Spleen (tissue), 11 donors: ENCODE measurements around the gene PDE6H. TPM values are rescaled to one million over a fixed set of nuclear protein-coding genes. Genes with fewer than 3 reads are reported as not detected.
A peak's percentile ranks its signal among the peaks of the same experiment; 100 is the strongest.

Experiments used
- DNase-seq: peaks from one replicate; pipeline ENCODE4 v3.0.0-alpha.2; 2020
- H3K27ac ChIP-seq, 8 donors: fragments of 200-600 bp; sonication (generic) in 7 of 8; 1 replicate in 4 of 8; 2 replicates in 4 of 8; pipeline versions ENCODE4 v1.5.0 to v1.8.0; 2016 to 2021; ENCODE audit warnings: inconsistent platforms in 4 of 8, mild to moderate bottlenecking in 4 of 8, moderate library complexity in 1 of 8
- H3K27me3 ChIP-seq, 7 donors: fragments of 200-600 bp; sonication (generic) in 6 of 7; replicated peaks in 1 of 7; 1 replicate in 4 of 7; 2 replicates in 3 of 7; pipeline versions ENCODE4 v1.5.0 to v1.8.0; 2016 to 2021; ENCODE audit warnings: inconsistent platforms in 3 of 7, mild to moderate bottlenecking in 1 of 7
- H3K36me3 ChIP-seq, 6 donors: fragments of 200-600 bp; sonication (generic) in 5 of 6; 1 replicate in 4 of 6; 2 replicates in 2 of 6; pipeline versions ENCODE4 v1.5.0 to v1.8.0; 2016 to 2021; ENCODE audit warnings: inconsistent platforms in 2 of 6
- H3K4me1 ChIP-seq, 6 donors: fragments of 200-600 bp; sonication (generic) in 5 of 6; 1 replicate in 3 of 6; 2 replicates in 3 of 6; pipeline versions ENCODE4 v1.5.0 to v1.8.0; 2016 to 2021; ENCODE audit warnings: inconsistent platforms in 3 of 6
- H3K4me3 ChIP-seq, 8 donors: fragments of 200-600 bp; sonication (generic) in 7 of 8; 1 replicate in 4 of 8; 2 replicates in 4 of 8; pipeline versions ENCODE4 v1.5.0 to v1.8.0; 2016 to 2021; ENCODE audit warnings: inconsistent platforms in 4 of 8, mild to moderate bottlenecking in 4 of 8, moderate library complexity in 2 of 8
- H3K9me3 ChIP-seq, 8 donors: fragments of 200-600 bp; sonication (generic) in 7 of 8; 1 replicate in 4 of 8; 2 replicates in 4 of 8; pipeline versions ENCODE4 v1.5.0 to v1.8.0; 2016 to 2021; ENCODE audit warnings: inconsistent platforms in 4 of 8
- POLR2A ChIP-seq, 3 donors: fragments of 450-650 bp; IDR thresholded peaks; one replicate each; pipeline ENCODE4 v1.5.1; 2017; ENCODE audit warnings: antibody characterized with exemption in 3 of 3, mild to moderate bottlenecking in 1 of 3
- POLR2AphosphoS5 ChIP-seq, 3 donors: sonication (generic); formaldehyde crosslinking; IDR thresholded peaks; one replicate each; pipeline ENCODE4 v1.5.1; 2017; ENCODE audit warnings: antibody characterized with exemption in 3 of 3
- WGBS, 5 donors: extraction: QIAGEN DNeasy Blood & Tissue Kit in 3 of 5; methylation state at CpG; one replicate each; pipeline versions ENCODE4 v1.1.5 to v1.1.7; 2013 to 2018; 5-methylcytosine and 5-hydroxymethylcytosine counted together
- intact Hi-C: fragments of 100-400 bp; cut with DNase I; formaldehyde crosslinking; loops from one replicate; pipeline ENCODE4 v1.15.0; 2023; ENCODE audit warnings: low total_unique reads
- polyA plus RNA-seq, 3 donors: library from polyadenylated mRNA; stranded (reverse); fragments of 200-250 nt; gene quantifications; one replicate each; pipeline ENCODE4 v1.2.1, GENCODE V29; 2013
- total RNA-seq, 7 donors: library from RNA; depleted of rRNA in 3 of 7; stranded (reverse); fragments of >200 nt in 3 of 7; fragmentation: NEBNext Ultra II Directional in 4 of 7; extraction: Animal tissue kit (Norgen Biotek cat#: 25700) in 4 of 7; gene quantifications; one replicate each; pipeline versions ENCODE4 v1.1.0 to v1.2.1, GENCODE V29; 2016 to 2021
- TF ChIP-seq, protein P1 (sequence below), 11 experiments: fragments of 200-600 bp in 7 of 11; fragments of 450-650 bp in 4 of 11; sonication (generic) in 4 of 11; IDR thresholded peaks in 8 of 11; conservative IDR thresholded peaks in 3 of 11; 1 replicate in 7 of 11; 2 replicates in 4 of 11; pipeline versions ENCODE4 v1.4.0 to v1.8.0; 2016 to 2021; ENCODE audit warnings: antibody characterized with exemption in 11 of 11, inconsistent platforms in 4 of 11, mild to moderate bottlenecking in 1 of 11
- donor health status: healthy with polysubstance abuse.
- donor health status: DM: no; HTN: no; CAD: no; lungs with moderate emphysema.
- donor health status: DM: no; HTN: no; CAD: no.
- donor health status: Bipolar disorder and iron deficiency.
- donor health status: healthy.
- donor health status: DM: no; HTN: no; CAD: no.
- donor health status: DM: yes; HTN: yes; CAD: no.

Gene PDE6H
- total and polyA plus RNA-seq, 10 donors, result 0.37 to 2.6 (median 0.51) TPM; not detected in 7

GRCh38 chr12:14953752-14954151, 19.1 kb upstream of the PDE6H start:
- TF ChIP-seq POLR2A (IDR thresholded peaks at IDR 0.05), result no peak
- TF ChIP-seq, protein P1, sequence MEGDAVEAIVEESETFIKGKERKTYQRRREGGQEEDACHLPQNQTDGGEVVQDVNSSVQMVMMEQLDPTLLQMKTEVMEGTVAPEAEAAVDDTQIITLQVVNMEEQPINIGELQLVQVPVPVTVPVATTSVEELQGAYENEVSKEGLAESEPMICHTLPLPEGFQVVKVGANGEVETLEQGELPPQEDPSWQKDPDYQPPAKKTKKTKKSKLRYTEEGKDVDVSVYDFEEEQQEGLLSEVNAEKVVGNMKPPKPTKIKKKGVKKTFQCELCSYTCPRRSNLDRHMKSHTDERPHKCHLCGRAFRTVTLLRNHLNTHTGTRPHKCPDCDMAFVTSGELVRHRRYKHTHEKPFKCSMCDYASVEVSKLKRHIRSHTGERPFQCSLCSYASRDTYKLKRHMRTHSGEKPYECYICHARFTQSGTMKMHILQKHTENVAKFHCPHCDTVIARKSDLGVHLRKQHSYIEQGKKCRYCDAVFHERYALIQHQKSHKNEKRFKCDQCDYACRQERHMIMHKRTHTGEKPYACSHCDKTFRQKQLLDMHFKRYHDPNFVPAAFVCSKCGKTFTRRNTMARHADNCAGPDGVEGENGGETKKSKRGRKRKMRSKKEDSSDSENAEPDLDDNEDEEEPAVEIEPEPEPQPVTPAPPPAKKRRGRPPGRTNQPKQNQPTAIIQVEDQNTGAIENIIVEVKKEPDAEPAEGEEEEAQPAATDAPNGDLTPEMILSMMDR (IDR thresholded peaks at IDR 0.05 in 8 of 11, conservative IDR thresholded peaks at IDR 0.05 in 3 of 11), result no peak
- no peak for TF ChIP-seq POLR2AphosphoS5 (IDR thresholded peaks at IDR 0.05)
- no peak for DNase-seq
- WGBS, 5 donors, result 52 to 61% (median 58%) methylated on average over 1 of the region's 1 CpG

GRCh38 chr12:14954269-14954668, 18.6 kb upstream of the PDE6H start:
- TF ChIP-seq POLR2A (IDR thresholded peaks at IDR 0.05) (no peak), POLR2AphosphoS5 (IDR thresholded peaks at IDR 0.05) (peak in 1 of 3 donors; percentile 55)
- TF ChIP-seq, protein P1 (IDR thresholded peaks at IDR 0.05 in 8 of 11, conservative IDR thresholded peaks at IDR 0.05 in 3 of 11), result no peak
- DNase-seq, result no peak
- peak overlapping the region in 3 of 8 donors; percentile 2 to 44 (median 21) for H3K4me3 ChIP-seq
- H3K4me1 ChIP-seq, result peaks cover 93 to 100% (median 100%) of the 10 kb centered on the region in 6 donors
- 15 to 54% (median 36%) methylated on average over 4 of the region's 4 CpGs for WGBS, 5 donors
- H3K27me3 ChIP-seq, result no peaks in the 10 kb centered on the region
- intact Hi-C loops, result no loop called here
- peak overlapping the region; percentile 31 to 94 (median 88) for H3K27ac ChIP-seq
- no peaks in the 10 kb centered on the region for H3K9me3 ChIP-seq
- peaks cover 0 to 49% (median 13%) of the 10 kb centered on the region in 6 donors for H3K36me3 ChIP-seq

More at GRCh38 chr12:14953752-14954151, 19.1 kb upstream of the PDE6H start:
- intact Hi-C loops, result no loop called here
- Histone ChIP-seq H3K27ac (peak overlapping the region; percentile 31 to 94 (median 88)), H3K36me3 (peaks cover 0 to 54% (median 14%) of the 10 kb centered on the region in 6 donors), H3K4me3 (peak overlapping the region in 3 of 8 donors; percentile 2 to 61 (median 21)), H3K4me1 (peaks cover 95 to 100% (median 100%) of the 10 kb centered on the region in 6 donors), H3K27me3 (no peaks in the 10 kb centered on the region), H3K9me3 (no peaks in the 10 kb centered on the region)

- peaks cover 76 to 97% (median 89%) of the 10 kb centered on the region in 6 donors for H3K4me1 ChIP-seq
- DNase-seq, result no peak
- 18 to 49% (median 29%) methylated on average over 9 of the region's 9 CpGs for WGBS, 5 donors
- TF ChIP-seq POLR2A (IDR thresholded peaks at IDR 0.05), result no peak
- peak in 1 of 3 donors; percentile 35 for TF ChIP-seq POLR2AphosphoS5 (IDR thresholded peaks at IDR 0.05)
- TF ChIP-seq, protein P1 (IDR thresholded peaks at IDR 0.05 in 8 of 11, conservative IDR thresholded peaks at IDR 0.05 in 3 of 11), result no peak
- no peaks in the 10 kb centered on the region for H3K9me3 ChIP-seq
- no peaks in the 10 kb centered on the region for H3K27me3 ChIP-seq
- peak overlapping the region in 7 of 8 donors; percentile 7 to 94 (median 33) for H3K4me3 ChIP-seq
- peaks cover 0 to 29% (median 0%) of the 10 kb centered on the region in 6 donors for H3K36me3 ChIP-seq
- intact Hi-C loops, result no loop called here
- peak overlapping the region; percentile 65 to 94 (median 91) for H3K27ac ChIP-seq
Observed at GRCh38 chr12:14956024-14956891, 16.6 kb upstream of the PDE6H start.

DNA sequence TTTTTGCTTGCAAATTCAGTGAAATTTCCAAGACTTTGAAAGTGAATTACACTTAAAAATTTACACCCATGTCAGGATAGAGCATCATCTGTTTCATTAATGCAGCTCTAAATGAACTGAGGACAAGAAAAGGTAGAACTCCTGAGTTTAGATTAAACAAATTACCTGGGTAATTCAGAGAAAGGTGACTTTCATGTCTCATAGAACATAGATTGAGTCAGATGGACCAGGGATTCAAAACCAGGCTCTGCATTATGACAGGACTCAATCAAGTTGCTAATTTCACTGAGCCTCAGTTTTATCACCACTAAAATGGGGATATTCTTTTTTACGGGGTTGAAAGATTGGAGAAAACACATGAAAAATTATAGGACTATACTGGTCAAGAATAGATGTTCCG, 15.9 kb upstream of the PDE6H start:
- intact Hi-C loops, result no loop called here
- peaks cover 0 to 26% (median 0%) of the 10 kb centered on the region in 6 donors for H3K36me3 ChIP-seq
- H3K4me1 ChIP-seq, result peaks cover 69 to 96% (median 84%) of the 10 kb centered on the region in 6 donors
- peak overlapping the region in 5 of 8 donors; percentile 59 to 94 (median 76) for H3K4me3 ChIP-seq
- WGBS, 5 donors, result 21 to 42% (median 30%) methylated on average over 2 of the region's 2 CpGs
- peak overlapping the region; percentile 65 to 94 (median 91) for H3K27ac ChIP-seq
- no peaks in the 10 kb centered on the region for H3K9me3 ChIP-seq
- no peak for TF ChIP-seq POLR2AphosphoS5 (IDR thresholded peaks at IDR 0.05)
- TF ChIP-seq, protein P1 (IDR thresholded peaks at IDR 0.05 in 8 of 11, conservative IDR thresholded peaks at IDR 0.05 in 3 of 11), result no peak
- TF ChIP-seq POLR2A (IDR thresholded peaks at IDR 0.05), result no peak
- DNase-seq, result no peak
- no peaks in the 10 kb centered on the region for H3K27me3 ChIP-seq
